Testis (tissue), 2 donors: Measurements from ENCODE around the gene LRP1B.

Experiments
- CTCF ChIP-seq, 3 experiments: fragments of 450-650 bp in 2 of 3; fragments of 200-600 bp in 1 of 3; sonication (generic) in 1 of 3; IDR thresholded peaks; one replicate each; pipeline ENCODE4 v1.5.1; 2016 to 2019; ENCODE audit warnings: antibody characterized with exemption in 3 of 3, mild to moderate bottlenecking in 2 of 3, moderate library complexity in 1 of 3
- POLR2A ChIP-seq: fragments of 450-650 bp; IDR thresholded peaks from one replicate; pipeline ENCODE4 v1.6.1; 2017; ENCODE audit warnings: antibody characterized with exemption, mild to moderate bottlenecking, moderate library complexity

- TF ChIP-seq CTCF (IDR thresholded peaks at IDR 0.05) (no peak), POLR2A (no peak)
Observed at GRCh38 chr2:141957321-141957720, 173.5 kb downstream of the LRP1B start.
